ENCODE measurements around the gene BARX2.

The BARX2 gene

GRCh38 chr11:129346916-129347315 lies 28.7 kb upstream of the BARX2 start:
- TF ChIP-seq ZNF146 (tag by site-specific recombination; IDR thresholded peaks at IDR 0.05) (no peak), ZFP69B (tag by site-specific recombination; IDR thresholded peaks at IDR 0.05) (no peak), ZEB2 (tag by site-specific recombination; IDR thresholded peaks at IDR 0.05) (no peak), WT1 (tag by site-specific recombination; IDR thresholded peaks at IDR 0.05) (no peak), SETDB1 (IDR thresholded peaks at IDR 0.05; ENCODE audit: insufficient read length, low read length) (no peak), ZNF560 (tag by site-specific recombination; IDR thresholded peaks at IDR 0.05; ENCODE audit: borderline replicate concordance) (no peak), ZNF629 (tag by site-specific recombination; IDR thresholded peaks at IDR 0.05) (no peak), ZNF311 (tag by site-specific recombination; IDR thresholded peaks at IDR 0.05; ENCODE audit: borderline replicate concordance) (no peak), ZNF600 (tag by site-specific recombination; IDR thresholded peaks at IDR 0.05) (no peak), ZNF510 (tag by site-specific recombination; IDR thresholded peaks at IDR 0.05; ENCODE audit: insufficient replicate concordance) (no peak), ZNF157 (tag by site-specific recombination; IDR thresholded peaks at IDR 0.05) (no peak), FEZF1 (tag by site-specific recombination; IDR thresholded peaks at IDR 0.05) (no peak)
- TF ChIP-seq, protein P1, sequence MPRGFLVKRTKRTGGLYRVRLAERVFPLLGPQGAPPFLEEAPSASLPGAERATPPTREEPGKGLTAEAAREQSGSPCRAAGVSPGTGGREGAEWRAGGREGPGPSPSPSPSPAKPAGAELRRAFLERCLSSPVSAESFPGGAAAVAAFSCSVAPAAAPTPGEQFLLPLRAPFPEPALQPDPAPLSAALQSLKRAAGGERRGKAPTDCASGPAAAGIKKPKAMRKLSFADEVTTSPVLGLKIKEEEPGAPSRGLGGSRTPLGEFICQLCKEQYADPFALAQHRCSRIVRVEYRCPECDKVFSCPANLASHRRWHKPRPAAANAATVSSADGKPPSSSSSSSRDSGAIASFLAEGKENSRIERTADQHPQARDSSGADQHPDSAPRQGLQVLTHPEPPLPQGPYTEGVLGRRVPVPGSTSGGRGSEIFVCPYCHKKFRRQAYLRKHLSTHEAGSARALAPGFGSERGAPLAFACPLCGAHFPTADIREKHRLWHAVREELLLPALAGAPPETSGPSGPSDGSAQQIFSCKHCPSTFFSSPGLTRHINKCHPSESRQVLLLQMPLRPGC (tag by site-specific recombination; IDR thresholded peaks at IDR 0.05): no peak
- ChIA-PET POLR2A (no interaction called here), CTCF (no interaction called here)
- Histone ChIP-seq H3K36me3 (ENCODE audit: control insufficient read depth in 2 of 2, insufficient read depth in 1 of 2, low read length in 2 of 2) (no peaks in the 10 kb centered on the region), H3K9me3 (ENCODE audit: control insufficient read depth, insufficient read depth, low read depth, low read length) (no peaks in the 10 kb centered on the region), H3K4me3 (ENCODE audit: low read depth, low read length) (no peak overlapping the region), H3K27ac (ENCODE audit: extremely low read depth, low read depth, low read length) (no peak overlapping the region), H3K4me1 (ENCODE audit: control insufficient read depth, insufficient read depth, low read length) (no peaks in the 10 kb centered on the region)

GRCh38 chr11:129348813-129349212 lies 26.8 kb upstream of the BARX2 start:
- Histone ChIP-seq H3K4me1 (ENCODE audit: control insufficient read depth, insufficient read depth, low read length) (no peaks in the 10 kb centered on the region), H3K4me3 (ENCODE audit: low read depth, low read length) (no peak overlapping the region), H3K9me3 (ENCODE audit: control insufficient read depth, insufficient read depth, low read depth, low read length) (no peaks in the 10 kb centered on the region), H3K36me3 (ENCODE audit: control insufficient read depth in 2 of 2, insufficient read depth in 1 of 2, low read length in 2 of 2) (no peaks in the 10 kb centered on the region), H3K27ac (ENCODE audit: extremely low read depth, low read depth, low read length) (no peak overlapping the region)
- POLR2A ChIA-PET: no interaction called here
- TF ChIP-seq ZNF23 (tag by site-specific recombination; IDR thresholded peaks at IDR 0.05; ENCODE audit: borderline replicate concordance): no peak
- TF ChIP-seq ZNF501 (tag by site-specific recombination; IDR thresholded peaks at IDR 0.05): no peak
- TF ChIP-seq, protein P2, sequence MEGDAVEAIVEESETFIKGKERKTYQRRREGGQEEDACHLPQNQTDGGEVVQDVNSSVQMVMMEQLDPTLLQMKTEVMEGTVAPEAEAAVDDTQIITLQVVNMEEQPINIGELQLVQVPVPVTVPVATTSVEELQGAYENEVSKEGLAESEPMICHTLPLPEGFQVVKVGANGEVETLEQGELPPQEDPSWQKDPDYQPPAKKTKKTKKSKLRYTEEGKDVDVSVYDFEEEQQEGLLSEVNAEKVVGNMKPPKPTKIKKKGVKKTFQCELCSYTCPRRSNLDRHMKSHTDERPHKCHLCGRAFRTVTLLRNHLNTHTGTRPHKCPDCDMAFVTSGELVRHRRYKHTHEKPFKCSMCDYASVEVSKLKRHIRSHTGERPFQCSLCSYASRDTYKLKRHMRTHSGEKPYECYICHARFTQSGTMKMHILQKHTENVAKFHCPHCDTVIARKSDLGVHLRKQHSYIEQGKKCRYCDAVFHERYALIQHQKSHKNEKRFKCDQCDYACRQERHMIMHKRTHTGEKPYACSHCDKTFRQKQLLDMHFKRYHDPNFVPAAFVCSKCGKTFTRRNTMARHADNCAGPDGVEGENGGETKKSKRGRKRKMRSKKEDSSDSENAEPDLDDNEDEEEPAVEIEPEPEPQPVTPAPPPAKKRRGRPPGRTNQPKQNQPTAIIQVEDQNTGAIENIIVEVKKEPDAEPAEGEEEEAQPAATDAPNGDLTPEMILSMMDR (tag by site-specific recombination; IDR thresholded peaks at IDR 0.05): no peak
- TF ChIP-seq ZNF223 (tag by site-specific recombination; IDR thresholded peaks at IDR 0.05): no peak
- TF ChIP-seq GLI2 (tag by site-specific recombination; IDR thresholded peaks at IDR 0.05; ENCODE audit: borderline replicate concordance, low read depth): no peak
- no peak for TF ChIP-seq MEIS1 (CRISPR knock-in tag; IDR thresholded peaks at IDR 0.05; ENCODE audit: borderline replicate concordance)
- TF ChIP-seq ZNF660 (tag by site-specific recombination; IDR thresholded peaks at IDR 0.05): no peak
- no peak for TF ChIP-seq ZNF585B (tag by site-specific recombination; IDR thresholded peaks at IDR 0.05)
- TF ChIP-seq ZNF621 (tag by site-specific recombination; IDR thresholded peaks at IDR 0.05): no peak
- no peak for TF ChIP-seq ZNF629 (tag by site-specific recombination; IDR thresholded peaks at IDR 0.05)
- CTCF ChIA-PET: interaction anchor here (0.6 kb wide), 1 partner anchor 705 kb away, joined by 3 read pairs; no protein-coding TSS in a partner anchor

All from HEK293 (cell line).